GM19025 (cell line): ENCODE results near the gene POLG.

Source experiments
- ATAC-seq: cut with Tn5 transposase; IDR thresholded peaks from one replicate; pipeline ENCODE4 v1.9.1; 2021; ENCODE audit warnings: mild to moderate bottlenecking, low read depth, moderate library complexity; ENCODE audit not compliant: unreplicated experiment

The POLG gene

DNA sequence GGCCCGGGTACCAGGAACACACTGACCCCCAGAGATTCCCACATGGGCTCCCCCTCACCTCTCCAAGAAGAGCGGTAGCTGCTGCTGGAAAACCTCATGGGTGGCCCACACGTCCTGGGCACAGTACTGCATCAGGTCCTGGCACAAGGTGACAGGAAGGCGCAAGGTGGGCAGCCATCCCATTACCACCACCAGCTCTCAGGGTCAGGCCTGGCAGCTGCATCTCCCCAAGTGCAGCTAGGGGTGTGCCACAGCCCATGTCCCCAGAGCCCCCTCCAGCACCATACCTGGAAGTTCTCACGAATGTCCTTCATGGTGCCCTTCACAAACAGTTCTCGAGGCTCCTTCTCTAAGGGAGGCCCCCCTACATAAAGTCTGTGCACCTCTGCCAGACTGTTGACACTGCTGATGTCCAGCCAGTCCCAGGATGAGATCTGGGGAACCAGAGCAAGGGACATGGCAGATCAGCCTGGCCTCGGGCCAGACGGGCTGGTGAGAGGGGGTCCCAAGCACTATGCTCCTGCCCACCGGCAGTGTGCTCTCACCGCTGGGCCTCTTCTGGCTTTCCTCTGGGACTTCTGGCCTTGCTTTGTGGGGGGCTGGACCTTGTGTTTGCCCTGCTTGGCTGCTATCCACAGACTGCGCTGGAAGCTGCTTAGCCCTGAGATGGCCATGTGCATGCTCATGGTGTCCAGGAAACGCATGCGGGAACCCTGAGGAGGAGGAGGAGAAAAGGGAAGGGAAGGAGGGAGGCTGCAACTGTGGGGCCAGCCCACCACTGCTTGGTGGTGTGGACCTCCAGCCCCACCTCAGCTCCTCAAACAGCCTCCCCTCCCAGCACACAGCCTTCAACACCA lies 6.0 kb downstream of the POLG start:
- ATAC-seq = no peak

DNA sequence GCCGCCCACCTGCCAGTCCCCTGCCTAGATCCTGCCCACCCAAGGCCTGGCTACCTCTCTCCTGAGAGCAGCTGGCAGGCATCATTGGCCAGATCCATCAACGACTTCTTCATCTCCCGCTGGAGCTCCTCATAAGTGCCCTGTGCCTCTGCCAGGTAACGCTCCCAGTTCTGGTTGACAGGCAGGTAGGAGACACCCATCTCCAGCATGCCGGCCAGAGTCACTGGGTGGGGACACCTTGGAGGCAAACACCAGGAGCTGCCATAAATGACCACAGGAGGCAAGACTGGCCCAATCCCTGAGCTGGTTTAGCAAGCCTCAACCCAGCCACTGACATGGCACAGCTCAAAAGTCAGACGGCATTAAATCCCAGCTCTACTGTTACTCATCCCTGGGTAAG lies 7.5 kb downstream of the POLG start:
- no peak for ATAC-seq

DNA sequence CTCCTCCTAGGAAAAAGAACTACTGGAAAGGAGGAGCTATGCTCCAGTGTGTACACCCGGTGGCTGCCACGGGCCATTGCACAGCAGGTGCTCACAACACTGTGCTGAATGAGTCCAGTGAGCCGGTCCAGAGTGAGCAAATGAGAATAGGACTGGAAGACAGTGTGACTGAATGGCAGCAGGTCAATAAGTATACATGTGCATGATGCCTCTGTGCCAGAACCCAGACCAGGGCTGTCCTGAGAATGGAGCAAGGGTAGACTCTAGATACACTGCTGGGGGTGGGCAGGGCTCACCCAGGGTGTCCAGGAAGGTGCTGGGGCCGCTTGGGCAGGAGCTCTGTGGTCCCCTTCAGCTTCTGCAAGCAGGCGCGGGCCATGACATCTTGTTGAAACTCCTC lies 8.3 kb downstream of the POLG start:
- ATAC-seq = no peak

DNA sequence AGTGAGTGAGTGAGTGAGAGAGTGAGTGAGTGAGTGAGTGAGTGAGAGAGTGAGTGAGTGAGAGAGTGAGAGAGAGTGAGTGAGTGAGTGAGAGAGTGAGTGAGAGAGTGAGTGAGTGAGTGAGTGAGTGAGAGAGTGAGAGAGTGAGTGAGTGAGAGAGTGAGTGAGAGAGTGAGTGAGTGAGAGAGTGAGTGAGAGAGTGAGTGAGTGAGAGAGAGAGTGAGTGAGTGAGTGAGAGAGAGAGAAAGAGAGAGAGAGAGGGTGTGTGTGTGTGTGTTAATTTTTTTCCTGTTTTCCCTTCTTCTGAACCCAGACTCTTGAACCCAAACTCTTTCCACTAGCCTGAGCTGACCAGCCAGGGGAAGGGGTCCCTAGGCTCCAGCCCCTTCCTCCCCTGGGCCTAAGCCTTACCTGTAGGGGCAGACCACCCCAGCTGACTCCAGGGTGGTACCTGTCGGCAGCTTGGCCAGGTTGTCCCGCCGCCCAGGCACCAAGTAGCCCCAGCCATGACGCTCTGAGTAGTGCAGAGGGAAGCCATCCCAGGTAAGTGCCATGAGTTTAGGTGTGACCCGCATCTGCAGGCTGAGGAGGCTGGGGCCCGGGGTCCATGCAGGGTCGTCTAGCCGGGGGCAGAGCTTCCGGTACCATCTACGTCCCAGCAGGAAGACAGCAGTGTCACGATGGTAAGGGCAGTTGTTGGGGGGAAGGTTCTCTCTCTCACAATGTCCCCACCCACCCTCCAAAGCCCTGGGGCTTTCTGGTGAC lies 9.4 kb downstream of the POLG start:
- no peak for ATAC-seq

DNA sequence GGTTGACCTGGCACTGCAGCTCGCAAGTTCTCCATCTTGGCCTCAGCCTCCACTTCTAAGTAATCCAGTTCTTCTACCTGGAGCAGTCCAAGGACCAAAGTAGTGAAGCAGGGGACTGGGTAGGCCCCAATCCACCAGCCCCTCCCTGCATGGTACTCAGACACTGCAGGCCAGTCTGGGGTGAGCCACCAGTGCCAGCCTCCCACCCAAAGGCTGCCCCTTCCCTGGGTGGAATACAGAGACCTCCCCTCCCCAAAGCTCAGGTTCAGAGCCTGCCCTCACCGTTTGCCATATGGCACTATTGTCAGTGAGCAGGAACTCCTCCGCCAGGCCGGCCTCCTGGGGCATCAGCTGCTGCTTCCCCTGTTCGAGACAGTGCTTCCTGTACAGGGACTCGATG lies 10.8 kb downstream of the POLG start:
- ATAC-seq = no peak

DNA sequence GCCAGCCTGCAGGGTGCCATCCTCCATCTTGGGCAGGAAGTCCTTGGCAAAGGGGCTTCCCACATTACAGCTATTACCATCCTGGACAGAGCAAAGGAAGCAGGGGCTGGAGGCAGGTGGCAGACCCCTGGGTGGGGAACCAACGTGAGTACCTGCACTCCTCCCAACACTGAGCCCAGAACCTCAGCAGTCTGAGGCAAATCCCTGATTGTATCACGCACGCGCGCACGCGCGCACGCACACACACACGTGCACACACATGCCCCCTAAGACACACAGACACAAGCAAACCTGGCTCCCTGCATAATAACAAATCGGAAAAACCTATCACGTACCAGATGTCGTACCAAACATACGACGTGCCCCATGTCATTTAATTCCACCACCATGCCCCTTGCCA lies 11.8 kb downstream of the POLG start:
- ATAC-seq = no peak

DNA sequence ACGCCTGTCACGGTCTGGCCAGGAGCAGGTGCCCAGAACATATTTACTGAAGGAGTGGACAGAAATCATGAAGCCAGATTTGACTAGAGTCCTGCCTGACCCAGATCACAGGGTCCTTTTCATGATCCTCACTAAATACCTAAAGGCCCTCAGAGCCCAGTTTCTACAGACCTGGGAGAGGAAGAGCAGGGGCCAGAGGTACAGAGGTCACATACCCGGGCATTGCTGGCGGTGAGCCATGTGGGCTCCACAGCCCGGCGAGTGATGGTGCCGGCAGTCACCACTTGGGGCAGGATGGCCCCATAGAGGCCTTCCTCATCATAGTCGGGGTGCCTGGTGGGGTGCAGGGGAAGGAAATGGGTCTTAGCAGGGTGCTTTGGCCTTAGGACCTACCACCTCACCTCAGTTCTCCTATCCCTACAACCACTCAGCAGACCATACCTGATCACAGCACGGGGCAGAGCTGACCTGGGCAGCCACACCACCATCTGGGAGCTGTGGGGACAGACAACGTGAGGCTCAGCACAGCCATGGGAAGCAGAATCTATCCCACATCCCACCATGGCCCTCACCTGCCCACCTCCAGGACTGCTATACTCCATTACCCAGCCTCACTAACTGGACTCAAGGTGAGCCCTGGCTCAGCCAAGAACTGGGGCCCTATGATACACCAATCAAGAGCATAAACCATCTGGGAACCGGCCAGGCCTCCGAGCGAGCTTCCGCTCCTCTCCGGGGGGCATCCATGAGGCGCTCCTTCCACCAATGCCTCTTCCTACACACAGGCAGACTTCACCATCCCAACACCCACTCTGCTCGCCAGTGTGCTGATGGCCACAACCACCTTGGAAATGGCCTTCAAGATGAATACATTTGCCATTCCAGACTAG lies 12.9 kb downstream of the POLG start:
- no peak for ATAC-seq

DNA sequence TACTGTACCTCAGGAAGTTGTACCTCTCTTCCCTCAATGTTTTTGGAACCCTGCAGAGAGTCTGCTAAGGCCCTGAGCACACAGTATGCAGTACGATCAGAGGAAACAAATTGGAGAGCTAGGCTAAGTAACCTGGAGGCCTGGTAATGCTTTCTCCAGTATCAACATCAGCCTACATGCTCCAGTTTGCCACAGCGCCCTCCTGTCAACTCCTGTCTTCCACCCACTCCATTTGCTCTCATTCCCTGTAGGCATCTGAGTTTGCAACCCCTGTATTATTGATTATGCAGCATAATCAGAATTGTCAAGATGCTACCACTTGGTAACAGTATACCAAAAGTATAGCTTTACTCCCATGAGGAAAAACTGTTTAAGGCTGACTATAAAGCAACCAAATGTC lies 14.4 kb downstream of the POLG start:
- no peak for ATAC-seq

DNA sequence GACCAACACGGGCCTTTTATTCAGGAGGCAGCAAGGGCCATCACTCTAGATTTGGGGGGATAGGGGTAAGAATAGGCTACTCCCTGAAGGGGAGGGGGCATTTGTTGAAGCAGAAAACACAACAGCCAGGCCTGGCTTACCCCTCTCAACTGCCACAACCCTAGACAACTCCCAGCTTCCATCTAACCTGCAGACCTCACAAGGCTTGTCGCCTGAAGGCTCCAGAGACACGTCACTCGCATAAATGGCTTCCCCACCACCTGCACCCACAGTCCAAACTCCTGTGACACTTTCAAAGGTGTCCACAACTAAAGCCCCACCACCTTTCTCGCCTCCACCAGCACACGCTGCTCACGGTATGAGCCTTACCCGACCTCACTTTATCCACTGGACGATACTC lies 14.9 kb downstream of the POLG start:
- ATAC-seq = no peak

DNA sequence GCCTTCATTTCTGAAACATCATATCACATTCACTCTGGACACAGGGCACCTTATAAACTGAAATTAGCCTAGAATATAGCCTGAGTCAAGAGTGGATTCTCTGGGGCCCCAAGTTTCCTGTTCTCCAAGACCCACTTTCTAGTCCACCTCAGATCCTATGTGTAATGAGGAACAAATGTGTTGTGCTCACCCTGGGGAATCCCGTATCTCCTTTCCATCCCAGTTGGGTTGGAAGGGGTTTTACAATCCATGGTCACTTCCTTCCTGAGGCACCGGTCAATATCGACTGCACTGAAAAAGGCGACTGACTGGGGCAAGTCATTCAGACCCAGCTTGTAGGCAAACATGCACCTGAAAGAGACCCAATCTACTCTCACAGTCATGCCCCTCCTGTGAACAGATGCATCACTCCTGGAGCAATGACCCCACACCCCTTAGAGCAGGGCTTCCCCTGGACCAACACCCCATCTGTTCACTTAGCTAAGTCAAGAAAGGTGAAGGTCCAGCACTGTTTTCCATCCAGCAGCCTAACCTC lies 17.4 kb downstream of the POLG start:
- no peak for ATAC-seq

DNA sequence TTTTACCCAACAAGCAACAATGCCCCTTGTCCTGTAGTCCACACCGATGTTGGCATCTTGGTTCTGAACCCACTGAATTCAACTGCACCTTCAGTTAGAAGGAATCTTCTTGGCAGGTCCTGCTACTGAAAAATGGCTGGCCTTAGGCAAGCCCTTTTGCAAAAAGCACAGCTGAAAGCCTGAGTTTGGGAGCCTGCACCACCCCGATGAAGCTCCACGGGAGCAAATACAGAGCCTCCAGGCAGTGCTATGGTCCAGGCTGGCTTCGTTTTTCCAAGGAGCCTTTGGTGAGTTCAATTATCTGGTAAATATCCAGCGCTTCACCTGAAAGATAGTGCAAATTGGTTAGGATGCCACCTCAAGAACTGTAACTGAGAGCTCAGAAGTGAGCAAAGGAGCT lies 18.1 kb downstream of the POLG start:
- no peak for ATAC-seq

DNA sequence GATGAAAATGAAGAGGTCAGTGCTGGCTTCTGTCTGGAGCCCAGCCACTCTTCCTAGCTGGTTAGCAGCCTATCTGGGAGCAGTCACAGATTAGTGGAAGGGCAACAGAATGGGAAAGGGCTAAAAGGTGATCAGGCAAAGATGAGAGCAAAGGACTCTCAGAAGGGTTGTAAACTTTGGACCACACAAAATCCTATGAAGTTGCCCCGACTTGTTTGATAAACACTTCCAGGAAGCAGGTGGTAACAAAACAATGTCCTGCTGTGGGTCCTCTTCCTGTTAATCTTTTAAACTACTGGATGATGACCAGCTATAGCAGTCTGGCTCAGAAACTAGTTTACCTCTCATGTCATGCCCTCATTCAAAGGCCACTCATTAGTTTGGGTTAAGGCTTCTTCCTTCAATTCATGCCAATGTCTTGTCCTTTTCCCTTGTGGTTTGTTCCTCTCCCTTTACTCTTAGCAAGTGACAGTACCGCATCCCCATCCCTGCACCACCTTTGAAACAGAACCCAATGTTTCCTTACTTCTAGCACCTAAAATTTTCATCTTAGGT lies 19.2 kb downstream of the POLG start:
- no peak for ATAC-seq

DNA sequence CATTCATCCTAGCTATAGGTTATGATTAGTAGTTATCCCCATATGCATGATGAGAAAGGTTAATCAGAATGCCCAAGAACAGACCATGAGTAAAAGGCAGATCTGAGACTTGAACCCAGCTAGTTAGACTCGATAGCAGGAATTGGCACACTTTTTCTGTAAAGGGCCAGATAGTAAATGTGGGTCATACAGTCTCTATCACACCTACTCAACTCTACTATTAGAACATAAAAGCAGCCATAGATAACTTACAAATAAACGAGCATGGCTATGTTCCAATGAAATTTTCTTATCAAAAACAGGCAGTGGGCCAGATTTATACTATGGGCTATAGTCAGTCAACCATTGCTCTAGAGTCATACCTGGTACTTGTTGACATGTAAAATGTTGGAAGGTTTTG lies 24.6 kb downstream of the POLG start:
- ATAC-seq = no peak

DNA sequence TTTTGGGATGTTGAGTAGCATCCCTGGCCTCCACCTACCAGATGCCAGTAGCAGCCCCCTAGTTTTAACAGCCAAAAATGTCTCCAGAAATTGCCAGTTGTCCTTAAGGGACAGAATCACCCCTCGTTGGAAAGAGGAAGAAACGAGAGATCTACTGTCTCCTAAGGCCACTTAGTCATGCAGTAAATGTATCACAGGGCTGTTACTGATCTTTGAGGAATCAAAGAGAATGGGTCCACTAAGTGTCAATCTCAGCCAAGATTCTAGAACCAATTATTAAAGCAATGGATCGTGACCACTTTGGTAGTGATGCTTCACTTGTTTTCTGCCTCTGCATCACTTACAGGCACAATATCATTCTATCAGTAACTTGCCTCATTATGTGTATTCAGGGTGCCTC lies 26.4 kb downstream of the POLG start:
- no peak for ATAC-seq

DNA sequence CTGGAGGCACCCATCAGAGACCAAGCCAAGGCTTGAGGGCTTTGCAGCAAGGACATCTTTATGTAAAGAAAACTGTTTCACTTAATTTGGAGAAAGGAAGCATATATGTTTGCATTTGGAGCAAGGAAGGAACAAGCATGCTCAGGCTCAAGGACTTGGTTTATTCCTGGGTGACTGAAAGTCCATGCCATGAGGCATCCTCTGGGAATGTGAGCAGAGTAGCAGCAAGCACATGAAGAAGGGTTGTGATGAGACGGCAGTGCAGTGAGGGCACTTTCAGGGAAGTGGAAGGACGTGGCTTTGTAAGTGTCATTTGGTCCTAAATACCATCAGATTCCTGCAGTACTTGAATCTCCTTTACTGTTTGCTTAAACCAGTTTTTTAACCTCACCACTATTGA lies 26.8 kb downstream of the POLG start:
- no peak for ATAC-seq

DNA sequence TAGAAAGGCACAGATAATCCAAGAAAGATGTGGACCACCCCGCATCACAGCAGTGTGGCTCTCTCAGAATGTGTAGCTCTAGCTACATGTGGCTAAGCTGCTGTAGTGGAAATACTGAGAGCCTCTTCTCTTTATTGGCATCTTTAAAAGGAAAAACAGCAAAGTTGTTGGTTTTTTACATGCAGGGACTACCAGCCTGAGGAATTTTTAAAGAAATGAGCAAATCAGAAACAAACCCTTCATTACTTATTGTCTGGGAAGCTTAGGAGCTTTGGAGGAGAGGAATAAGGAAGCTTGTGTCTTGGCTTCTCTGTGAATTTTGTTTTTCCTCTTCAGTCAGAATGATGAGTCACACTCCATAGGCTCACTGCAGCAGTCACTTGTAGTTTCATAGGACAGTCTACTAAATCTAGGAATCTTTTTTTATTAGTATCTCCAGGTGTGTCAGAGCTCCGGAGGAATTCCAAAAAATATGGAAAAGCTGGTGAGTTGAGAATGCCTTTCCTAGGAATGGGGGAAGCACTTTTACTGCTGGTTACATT lies 27.5 kb downstream of the POLG start:
- ATAC-seq = no peak

DNA sequence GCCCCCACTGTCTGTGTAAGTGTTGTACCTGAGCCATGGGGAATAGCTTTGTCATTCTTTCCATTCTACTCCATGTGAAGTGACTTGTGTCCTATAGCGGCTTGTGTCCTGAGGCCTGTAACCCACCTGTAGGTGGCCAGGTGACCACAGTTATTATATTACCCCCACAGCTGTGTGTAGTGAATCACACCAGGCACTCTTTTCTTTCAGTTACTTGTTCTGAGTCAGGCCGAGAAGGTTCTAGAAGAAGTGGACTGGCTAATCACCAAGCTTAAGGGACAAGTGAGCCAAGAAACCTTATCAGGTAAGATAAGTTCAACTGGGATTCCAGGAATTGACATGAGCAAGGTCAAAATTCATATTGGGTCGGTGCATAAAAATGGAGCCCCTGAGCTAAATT lies 29.2 kb downstream of the POLG start:
- no peak for ATAC-seq

DNA sequence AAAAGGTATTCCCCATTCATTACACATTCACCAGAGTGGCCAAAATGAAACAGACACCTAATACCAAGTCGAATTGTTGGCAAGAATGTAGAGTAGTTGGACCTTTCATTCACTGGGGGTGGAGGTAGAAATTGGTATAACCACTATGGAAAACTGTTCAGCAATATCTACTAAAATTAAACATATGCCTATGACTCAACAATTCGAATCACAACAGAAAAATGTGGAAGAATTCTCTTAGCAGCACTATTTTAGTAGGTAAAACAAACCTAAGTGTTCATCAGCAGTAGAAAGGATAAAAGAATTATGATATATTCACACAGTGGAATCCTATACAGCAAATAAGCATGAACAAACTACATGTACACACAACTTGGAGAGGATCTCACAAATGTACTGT lies 30.6 kb downstream of the POLG start:
- no peak for ATAC-seq

DNA sequence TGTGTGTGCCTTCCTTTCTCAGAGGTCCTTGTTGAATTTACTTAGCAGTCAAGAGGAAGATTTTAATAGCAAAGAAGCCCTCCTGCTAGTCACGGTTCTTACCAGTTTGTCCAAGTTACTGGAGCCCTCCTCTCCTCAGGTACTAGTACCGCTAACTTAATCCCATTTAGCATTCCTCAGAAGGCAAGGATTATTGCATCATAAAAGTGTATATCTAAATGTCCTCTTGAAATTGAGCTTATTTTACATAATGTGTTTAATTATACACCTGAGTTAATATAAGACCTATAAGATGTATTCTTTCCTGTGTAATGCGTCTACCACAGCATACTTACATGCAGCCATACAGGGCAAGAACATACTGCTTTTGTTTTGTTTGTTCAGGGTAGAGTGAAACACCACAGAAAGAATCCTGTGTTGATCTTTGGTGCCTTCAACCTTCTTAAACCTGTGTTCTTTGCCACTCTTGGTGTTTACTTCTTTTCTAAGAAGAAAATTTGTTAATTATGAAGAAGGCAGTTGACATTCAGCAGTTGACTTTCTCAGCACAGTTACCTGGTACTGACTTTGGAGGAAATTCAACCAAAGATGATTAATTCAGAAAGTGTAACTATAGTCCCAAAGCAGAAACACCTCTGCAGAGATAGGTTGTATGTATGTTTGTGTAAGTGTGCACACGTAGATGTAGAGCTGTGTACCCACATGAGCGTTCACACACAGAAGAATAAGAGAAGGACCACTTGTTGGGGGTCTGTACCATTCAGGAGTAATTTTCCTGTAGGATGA lies 33.1 kb downstream of the POLG start:
- ATAC-seq = no peak
